Fibroblast of lung (primary cell): ENCODE measurements around the gene RALGDS. TPM values are rescaled to one million over a fixed set of nuclear protein-coding genes. Genes with fewer than 3 reads are reported as not detected.

Experiments used
- DNase-seq, 2 donors: peaks; one replicate each; pipeline versions ENCODE4 v3.0.0 to v3.0.0-alpha.2; 2010; ENCODE audit warnings: low read depth in 2 of 2
- H2AFZ ChIP-seq: 2 replicates; pipeline ENCODE4 v1.5.1; 2012; ENCODE audit warnings: low read length, control low read depth, inconsistent platforms
- H3K27ac ChIP-seq: 2 replicates; pipeline ENCODE4 v1.5.1; 2011; ENCODE audit warnings: low read length, control low read depth; ENCODE audit not compliant: insufficient read depth
- H3K27me3 ChIP-seq: 2 replicates; pipeline ENCODE4 v1.5.1; 2011; ENCODE audit warnings: mild to moderate bottlenecking, low read length; ENCODE audit not compliant: control insufficient read depth, insufficient read depth
- H3K36me3 ChIP-seq: 2 replicates; pipeline ENCODE4 v1.5.1; 2011; ENCODE audit warnings: low read length; ENCODE audit not compliant: control insufficient read depth, insufficient read depth
- H3K4me1 ChIP-seq: 2 replicates; pipeline ENCODE4 v1.5.1; 2011; ENCODE audit warnings: low read length; ENCODE audit not compliant: control insufficient read depth, insufficient read depth; ENCODE audit errors: extremely low read depth
- H3K4me2 ChIP-seq: 2 replicates; pipeline ENCODE4 v1.5.1; 2011; ENCODE audit warnings: low read length, control low read depth; ENCODE audit not compliant: insufficient read depth; ENCODE audit errors: extremely low read depth
- H3K4me3 ChIP-seq, 4 experiments: fragments of 200-600 bp in 1 of 4; sonication (generic) in 1 of 4; replicated peaks in 1 of 4; 2 replicates each; pipeline ENCODE4 v1.5.1; 2011 to 2016; ENCODE audit warnings: low read length in 4 of 4, low read depth in 3 of 4, mild to moderate bottlenecking in 3 of 4, control low read depth in 2 of 4, inconsistent platforms in 1 of 4, mixed read lengths in 1 of 4; ENCODE audit not compliant: insufficient read depth in 1 of 4; ENCODE audit errors: control extremely low read depth in 1 of 4
- H3K79me2 ChIP-seq: 2 replicates; pipeline ENCODE4 v1.5.1; 2012; ENCODE audit warnings: mild to moderate bottlenecking, low read length, inconsistent platforms; ENCODE audit not compliant: control insufficient read depth, insufficient read depth
- H3K9ac ChIP-seq: 2 replicates; pipeline ENCODE4 v1.5.1; 2011; ENCODE audit warnings: mild to moderate bottlenecking, low read length, control low read depth; ENCODE audit not compliant: insufficient read depth
- H3K9me3 ChIP-seq: 2 replicates; pipeline ENCODE4 v1.5.1; 2012; ENCODE audit warnings: low read depth, low read length; ENCODE audit not compliant: control insufficient read depth, insufficient read depth
- H4K20me1 ChIP-seq: 2 replicates; pipeline ENCODE4 v1.5.1; 2011; ENCODE audit warnings: low read length; ENCODE audit not compliant: control insufficient read depth, insufficient read depth; ENCODE audit errors: extremely low read depth
- CTCF ChIP-seq, 2 donors: IDR thresholded peaks in 1 of 2; conservative IDR thresholded peaks in 1 of 2; 1 replicate in 1 of 2; 2 replicates in 1 of 2; pipeline ENCODE4 v1.5.1; 2011 to 2012; ENCODE audit warnings: low read length in 2 of 2, control low read depth in 1 of 2, inconsistent platforms in 1 of 2, low read depth in 1 of 2, mild to moderate bottlenecking in 1 of 2
- EZH2 ChIP-seq: IDR thresholded peaks from 2 replicates; pipeline ENCODE4 v1.5.1; 2012; ENCODE audit warnings: low read length, control low read depth, mild to moderate bottlenecking; ENCODE audit errors: missing control alignments
- polyA plus RNA-seq, 2 donors: library from polyadenylated mRNA; depleted of rRNA in 1 of 2; stranded (reverse) in 1 of 2; unstranded in 1 of 2; fragments of >200 nt; gene quantifications; 2 replicates each; pipeline ENCODE4 v1.2.1, GENCODE V29; 2011 to 2012; ENCODE audit warnings: missing spikeins in 1 of 2
- total RNA-seq: library from RNA; depleted of rRNA; stranded (reverse); fragments of >200 nt; gene quantifications from 2 replicates; pipeline ENCODE4 v1.2.1, GENCODE V29; 2014

RALGDS gene
- total and polyA plus RNA-seq, 2 donors (not counting 1 experiment from before 2014, with no cell fraction given) = 16.6 to 23.6 TPM

DNA sequence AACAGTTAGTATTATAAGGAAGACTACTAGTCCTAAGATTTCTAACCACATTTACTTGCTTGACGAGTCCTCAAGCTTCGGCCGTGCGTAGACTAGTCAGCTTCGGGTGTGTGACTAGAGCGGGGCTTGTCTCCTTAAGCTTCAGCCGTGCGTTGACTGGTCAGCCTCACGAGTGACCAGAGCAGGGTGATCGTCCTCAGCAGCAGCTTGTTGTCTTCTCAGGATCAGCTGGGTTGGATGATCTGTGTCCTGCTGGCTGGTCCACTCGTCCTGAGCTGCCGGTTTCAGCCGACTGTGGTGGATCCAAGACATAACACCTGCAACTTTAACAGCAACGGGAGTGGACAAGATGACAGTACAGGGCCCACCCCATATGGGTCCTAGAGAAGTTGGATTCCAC is 42.6 kb downstream of the RALGDS start:
- no peak for TF ChIP-seq CTCF (conservative IDR thresholded peaks at IDR 0.05 in 1 of 2, IDR thresholded peaks at IDR 0.05 in 1 of 2; ENCODE audit: low read depth in 1 of 2, low read length in 2 of 2)
- no peak for TF ChIP-seq EZH2
- Histone ChIP-seq H4K20me1 (no peaks in the 10 kb centered on the region), H3K79me2 (no peaks in the 10 kb centered on the region), H2AFZ (no peak overlapping the region), H3K4me3 (no peak overlapping the region), H3K27ac (no peak overlapping the region), H3K9ac (no peak overlapping the region), H3K4me1 (no peaks in the 10 kb centered on the region), H3K9me3 (no peaks in the 10 kb centered on the region), H3K27me3 (peaks cover 20% of the 10 kb centered on the region), H3K36me3 (no peaks in the 10 kb centered on the region), H3K4me2 (no peak overlapping the region)
- DNase-seq = no peak

DNA sequence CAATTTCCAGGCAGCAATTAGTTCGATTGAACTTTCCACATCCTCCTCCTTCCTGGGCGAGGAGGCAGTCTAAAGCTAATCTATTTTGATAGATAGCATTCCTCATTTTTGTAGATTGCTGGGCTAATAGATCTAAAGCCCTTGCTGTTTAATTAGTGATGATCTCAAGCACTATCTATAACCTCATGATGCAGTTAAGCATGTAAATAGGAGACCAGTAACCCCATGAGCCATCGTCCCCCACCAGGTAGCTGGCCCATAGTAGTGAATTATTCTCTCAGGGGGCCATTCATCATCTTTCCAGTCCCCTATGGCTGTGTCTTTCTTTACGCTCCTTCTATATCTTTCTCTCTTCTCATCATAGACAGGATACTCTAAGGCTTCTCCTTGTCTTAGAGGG is 44.3 kb downstream of the RALGDS start:
- Histone ChIP-seq H3K9me3 (no peaks in the 10 kb centered on the region), H3K4me1 (no peaks in the 10 kb centered on the region), H2AFZ (no peak overlapping the region), H3K9ac (no peak overlapping the region), H3K79me2 (no peaks in the 10 kb centered on the region), H3K27me3 (peaks cover 20% of the 10 kb centered on the region), H3K4me2 (no peak overlapping the region), H3K36me3 (no peaks in the 10 kb centered on the region), H3K4me3 (no peak overlapping the region), H4K20me1 (no peaks in the 10 kb centered on the region), H3K27ac (no peak overlapping the region)
- DNase-seq = no peak
- TF ChIP-seq CTCF (conservative IDR thresholded peaks at IDR 0.05 in 1 of 2, IDR thresholded peaks at IDR 0.05 in 1 of 2; ENCODE audit: low read depth in 1 of 2, low read length in 2 of 2) = no peak
- TF ChIP-seq EZH2 = no peak

GRCh38 chr9:133075925-133076630 is 45.0 kb downstream of the RALGDS start:
- Histone ChIP-seq H3K9me3 (no peaks in the 10 kb centered on the region), H3K36me3 (no peaks in the 10 kb centered on the region), H2AFZ (no peak overlapping the region), H3K4me1 (no peaks in the 10 kb centered on the region), H3K4me2 (no peak overlapping the region), H3K9ac (no peak overlapping the region), H3K4me3 (no peak overlapping the region), H3K27ac (no peak overlapping the region), H4K20me1 (no peaks in the 10 kb centered on the region), H3K79me2 (no peaks in the 10 kb centered on the region), H3K27me3 (peaks cover 20% of the 10 kb centered on the region)
- TF ChIP-seq EZH2 = no peak
- no peak for TF ChIP-seq CTCF (conservative IDR thresholded peaks at IDR 0.05 in 1 of 2, IDR thresholded peaks at IDR 0.05 in 1 of 2; ENCODE audit: low read depth in 1 of 2, low read length in 2 of 2)
- peak; percentile 70 to 95 for DNase-seq
